SK-N-SH (cell line): Measurements from ENCODE around the gene ENTPD1.

Experiments used
- CTCF ChIP-seq: fragments of 200-600 bp; sonication (generic); IDR thresholded peaks from 2 replicates; pipeline ENCODE4 v1.6.1; 2017; ENCODE audit warnings: antibody characterized with exemption, mild to moderate bottlenecking, moderate library complexity
- EP300 ChIP-seq, 2 experiments: IDR thresholded peaks; 2 replicates each; pipeline versions ENCODE4 v1.4.0 to v1.6.1; 2012; ENCODE audit warnings: borderline replicate concordance in 1 of 2, low read depth in 1 of 2, low read length in 1 of 2
- EZH2phosphoT487 ChIP-seq: fragments of 200-600 bp; sonication (generic); IDR thresholded peaks from 2 replicates; pipeline ENCODE4 v1.6.1; 2017; ENCODE audit warnings: low read depth, mixed run types, mild to moderate bottlenecking, antibody characterized with exemption, moderate library complexity, borderline replicate concordance
- FOSL2 ChIP-seq: IDR thresholded peaks from 2 replicates; pipeline ENCODE4 v1.4.0; 2012; ENCODE audit warnings: low read depth, mild to moderate bottlenecking, moderate library complexity, borderline replicate concordance
- FOXJ3 ChIP-seq: sonication (generic); formaldehyde crosslinking; IDR thresholded peaks from 2 replicates; pipeline ENCODE4 v1.5.1; 2020; ENCODE audit warnings: mild to moderate bottlenecking, missing genetic modification reagents
- MXI1 ChIP-seq: IDR thresholded peaks from 2 replicates; pipeline ENCODE4 v1.6.1; 2012; ENCODE audit warnings: mild to moderate bottlenecking, low read depth, low read length, improper control_type of control experiment
- RAD21 ChIP-seq: IDR thresholded peaks from 2 replicates; pipeline ENCODE4 v1.6.1; 2012; ENCODE audit warnings: mild to moderate bottlenecking, low read length
- SMC3 ChIP-seq: IDR thresholded peaks from 2 replicates; pipeline ENCODE4 v1.6.1; 2012; ENCODE audit warnings: low read depth, low read length, improper control_type of control experiment
- TAF1 ChIP-seq: IDR thresholded peaks from 2 replicates; pipeline ENCODE4 v1.6.1; 2012; ENCODE audit warnings: low read depth, mild to moderate bottlenecking, low read length, moderate library complexity, borderline replicate concordance
- TEAD4 ChIP-seq: IDR thresholded peaks from 2 replicates; pipeline ENCODE4 v1.4.0; 2012; ENCODE audit warnings: mild to moderate bottlenecking, borderline replicate concordance; ENCODE audit not compliant: insufficient read depth

DNA sequence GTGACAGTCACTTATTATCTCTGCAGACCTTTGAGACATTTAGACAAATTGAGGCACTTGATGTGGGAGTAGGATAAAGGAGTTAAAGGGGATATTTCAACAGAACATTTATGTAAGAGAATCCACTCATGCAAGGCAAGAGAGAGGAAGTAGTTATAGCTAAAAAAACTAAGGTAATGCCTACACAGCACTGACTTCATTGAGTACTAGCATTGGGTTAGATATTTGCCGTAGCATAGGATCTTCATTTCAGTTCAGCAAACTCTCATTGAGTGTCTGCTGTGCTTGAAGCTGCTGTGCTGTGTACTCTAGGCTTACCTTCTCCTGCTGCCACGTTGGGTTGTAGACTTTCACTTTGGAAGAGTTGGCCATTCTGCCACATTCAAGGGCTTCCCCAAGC is 10.5 kb upstream of the ENTPD1 start:
- TF ChIP-seq CTCF (no peak), MXI1 (no peak), EZH2phosphoT487 (no peak), RAD21 (no peak), TAF1 (no peak), TEAD4 (no peak), FOXJ3 (CRISPR knock-in tag) (no peak), EP300 (IDR thresholded peaks at IDR 0.05; ENCODE audit: borderline replicate concordance in 1 of 2, low read depth in 1 of 2, low read length in 1 of 2) (no peak), SMC3 (no peak), FOSL2 (no peak)
